Astrocyte (in vitro differentiated cells and primary cell): ENCODE results near the gene NT5DC3.

Experiments used
- EZH2 ChIP-seq: IDR thresholded peaks from 2 replicates; pipeline ENCODE4 v1.6.1; 2012; ENCODE audit warnings: mild to moderate bottlenecking, low read length, inconsistent platforms; ENCODE audit not compliant: insufficient read depth
- TF ChIP-seq, protein P1 (sequence below): IDR thresholded peaks from 2 replicates; pipeline ENCODE4 v1.5.1; 2011; ENCODE audit warnings: low read depth, mild to moderate bottlenecking, inconsistent platforms, low read length, moderate library complexity; ENCODE audit not compliant: insufficient read depth

DNA sequence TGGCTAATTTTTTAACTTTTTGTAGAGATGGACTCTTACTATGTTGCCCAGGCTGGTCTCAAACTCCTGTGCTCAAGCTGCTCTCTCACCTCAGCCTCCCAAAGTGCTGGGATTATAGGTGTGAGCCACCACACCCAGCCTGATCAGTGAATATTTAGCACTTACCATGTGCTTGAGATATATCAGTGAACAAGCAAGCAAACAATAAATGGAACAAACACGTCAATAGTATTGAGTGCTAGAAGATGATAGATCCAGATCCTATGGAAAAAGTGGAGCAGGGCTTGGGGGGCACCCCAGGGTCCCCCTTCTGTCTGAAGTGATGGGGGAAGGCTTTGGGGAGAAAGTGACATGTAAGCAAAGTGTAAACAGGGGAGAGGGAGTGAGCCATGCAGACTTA, 83.8 kb downstream of the NT5DC3 start:
- TF ChIP-seq, protein P1, sequence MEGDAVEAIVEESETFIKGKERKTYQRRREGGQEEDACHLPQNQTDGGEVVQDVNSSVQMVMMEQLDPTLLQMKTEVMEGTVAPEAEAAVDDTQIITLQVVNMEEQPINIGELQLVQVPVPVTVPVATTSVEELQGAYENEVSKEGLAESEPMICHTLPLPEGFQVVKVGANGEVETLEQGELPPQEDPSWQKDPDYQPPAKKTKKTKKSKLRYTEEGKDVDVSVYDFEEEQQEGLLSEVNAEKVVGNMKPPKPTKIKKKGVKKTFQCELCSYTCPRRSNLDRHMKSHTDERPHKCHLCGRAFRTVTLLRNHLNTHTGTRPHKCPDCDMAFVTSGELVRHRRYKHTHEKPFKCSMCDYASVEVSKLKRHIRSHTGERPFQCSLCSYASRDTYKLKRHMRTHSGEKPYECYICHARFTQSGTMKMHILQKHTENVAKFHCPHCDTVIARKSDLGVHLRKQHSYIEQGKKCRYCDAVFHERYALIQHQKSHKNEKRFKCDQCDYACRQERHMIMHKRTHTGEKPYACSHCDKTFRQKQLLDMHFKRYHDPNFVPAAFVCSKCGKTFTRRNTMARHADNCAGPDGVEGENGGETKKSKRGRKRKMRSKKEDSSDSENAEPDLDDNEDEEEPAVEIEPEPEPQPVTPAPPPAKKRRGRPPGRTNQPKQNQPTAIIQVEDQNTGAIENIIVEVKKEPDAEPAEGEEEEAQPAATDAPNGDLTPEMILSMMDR, result no peak
- TF ChIP-seq EZH2, result no peak
